Testis (tissue), 2 donors: Measurements from ENCODE around the gene FAM8A1.

Source experiments
- POLR2A ChIP-seq: fragments of 450-650 bp; IDR thresholded peaks from one replicate; pipeline ENCODE4 v1.6.1; 2017; ENCODE audit warnings: antibody characterized with exemption, mild to moderate bottlenecking, moderate library complexity
- TF ChIP-seq, protein P1 (sequence below), 3 experiments: fragments of 450-650 bp in 2 of 3; fragments of 200-600 bp in 1 of 3; sonication (generic) in 1 of 3; IDR thresholded peaks; one replicate each; pipeline ENCODE4 v1.5.1; 2016 to 2019; ENCODE audit warnings: antibody characterized with exemption in 3 of 3, mild to moderate bottlenecking in 2 of 3, moderate library complexity in 1 of 3

DNA sequence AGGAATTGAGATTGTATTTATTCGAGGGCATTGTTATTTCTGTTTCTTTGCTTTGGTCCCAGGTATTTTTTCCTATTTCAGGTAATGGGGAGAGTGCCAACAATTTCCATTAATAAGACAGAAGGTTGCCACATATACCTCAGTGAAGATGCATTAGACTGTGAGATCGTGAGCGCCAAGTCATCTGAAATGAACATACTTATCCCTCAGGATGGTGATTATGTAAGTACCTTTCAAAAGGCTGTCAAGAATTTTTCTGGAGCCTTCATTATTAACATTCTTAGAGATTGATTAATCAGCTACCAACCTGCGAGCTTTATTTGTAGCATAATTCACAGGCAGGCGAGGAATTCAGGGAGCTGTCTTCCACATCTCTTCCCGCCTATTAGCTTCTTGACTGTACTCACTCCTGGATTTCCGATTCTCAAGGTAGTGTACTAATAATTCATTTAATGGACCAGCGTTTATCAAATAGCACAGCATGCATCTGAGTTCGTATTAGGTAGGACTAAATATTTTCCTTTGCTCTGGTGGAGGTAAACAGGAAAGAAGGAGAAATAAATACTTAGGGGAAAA lies 48.6 kb upstream of the FAM8A1 start:
- no peak for TF ChIP-seq POLR2A
- TF ChIP-seq, protein P1, sequence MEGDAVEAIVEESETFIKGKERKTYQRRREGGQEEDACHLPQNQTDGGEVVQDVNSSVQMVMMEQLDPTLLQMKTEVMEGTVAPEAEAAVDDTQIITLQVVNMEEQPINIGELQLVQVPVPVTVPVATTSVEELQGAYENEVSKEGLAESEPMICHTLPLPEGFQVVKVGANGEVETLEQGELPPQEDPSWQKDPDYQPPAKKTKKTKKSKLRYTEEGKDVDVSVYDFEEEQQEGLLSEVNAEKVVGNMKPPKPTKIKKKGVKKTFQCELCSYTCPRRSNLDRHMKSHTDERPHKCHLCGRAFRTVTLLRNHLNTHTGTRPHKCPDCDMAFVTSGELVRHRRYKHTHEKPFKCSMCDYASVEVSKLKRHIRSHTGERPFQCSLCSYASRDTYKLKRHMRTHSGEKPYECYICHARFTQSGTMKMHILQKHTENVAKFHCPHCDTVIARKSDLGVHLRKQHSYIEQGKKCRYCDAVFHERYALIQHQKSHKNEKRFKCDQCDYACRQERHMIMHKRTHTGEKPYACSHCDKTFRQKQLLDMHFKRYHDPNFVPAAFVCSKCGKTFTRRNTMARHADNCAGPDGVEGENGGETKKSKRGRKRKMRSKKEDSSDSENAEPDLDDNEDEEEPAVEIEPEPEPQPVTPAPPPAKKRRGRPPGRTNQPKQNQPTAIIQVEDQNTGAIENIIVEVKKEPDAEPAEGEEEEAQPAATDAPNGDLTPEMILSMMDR (IDR thresholded peaks at IDR 0.05): no peak
